ENCODE data around the gene WWOX. TPM values are rescaled to one million over a fixed set of nuclear protein-coding genes. Genes with fewer than 3 reads are reported as not detected.
A peak's percentile ranks its signal among the peaks of the same experiment; 100 is the strongest.

WWOX gene
- total and polyA plus RNA-seq, 2 of the 13 experiments (the other 11 are each of a cell fraction or from before 2014, with no cell fraction given), result 9.1 to 37.4 TPM

DNA sequence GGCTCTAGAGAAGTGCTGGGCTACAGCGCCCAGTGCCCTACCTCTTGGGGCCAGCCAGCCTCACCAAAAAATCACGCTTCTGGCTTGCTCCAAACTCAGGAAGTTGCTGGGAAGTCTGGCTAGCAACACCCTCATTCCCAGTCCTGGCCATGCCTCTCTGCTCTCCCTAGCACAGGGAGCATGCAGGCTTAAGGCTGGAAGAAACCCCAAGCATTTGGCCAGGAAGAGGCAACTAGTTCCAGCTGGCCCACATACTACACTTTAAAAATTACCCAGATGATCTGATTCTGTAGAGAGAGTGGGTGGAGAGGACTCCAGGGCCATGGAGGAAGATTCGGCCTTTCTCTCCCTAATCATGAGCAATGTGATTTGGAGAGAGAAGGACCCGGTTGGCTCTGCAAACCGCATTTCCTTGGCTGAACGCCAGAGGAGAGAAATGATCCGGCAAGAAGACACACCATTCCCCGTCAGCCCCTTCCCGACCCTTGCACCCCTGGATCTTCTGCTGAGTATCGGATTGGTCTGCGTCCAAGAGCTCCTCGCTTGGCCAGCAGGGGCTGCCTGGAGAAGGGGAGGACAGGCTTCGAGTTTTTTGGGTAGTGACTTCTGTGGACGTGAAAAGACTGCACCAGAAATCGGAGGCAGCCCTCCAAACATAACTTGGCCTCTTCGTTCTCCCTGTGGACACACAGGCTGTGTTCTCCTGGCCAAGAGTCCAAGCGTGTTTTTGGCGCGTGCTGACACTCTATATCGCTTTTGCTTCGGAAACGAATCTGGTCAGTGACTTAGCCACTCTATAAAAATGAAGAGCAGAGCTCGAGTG, 406.3 kb downstream of the WWOX start (continued):
- TF ChIP-seq FOXC1 (CRISPR knock-in tag; IDR thresholded peaks at IDR 0.05; ENCODE audit: borderline replicate concordance) (peak; percentile 71; the same call in 1 of the 2 replicates), ZNF660 (CRISPR knock-in tag; IDR thresholded peaks at IDR 0.05; ENCODE audit: borderline replicate concordance, low read depth) (no peak), ZHX1 (CRISPR knock-in tag; IDR thresholded peaks at IDR 0.05; ENCODE audit: low read depth) (no peak), ZNF777 (CRISPR knock-in tag; IDR thresholded peaks at IDR 0.05) (peak; percentile 63), TBX2 (CRISPR knock-in tag; IDR thresholded peaks at IDR 0.05; ENCODE audit: borderline replicate concordance) (0 out of 2 replicates have a peak, but pooled peaks have one; percentile 50), NR2F2 (IDR thresholded peaks at IDR 0.05; ENCODE audit: borderline replicate concordance, low read depth) (no peak), DDIT3 (CRISPR knock-in tag; IDR thresholded peaks at IDR 0.05) (no peak), ZNF543 (CRISPR knock-in tag; IDR thresholded peaks at IDR 0.05) (no peak), ZNF557 (CRISPR knock-in tag; IDR thresholded peaks at IDR 0.05) (0 out of 2 replicates have a peak, but pooled peaks have one; percentile 66), ZNF607 (CRISPR knock-in tag; IDR thresholded peaks at IDR 0.05; ENCODE audit: borderline replicate concordance) (no peak; the same call in 1 of the 2 replicates), U2AF1 (optimal IDR thresholded peaks at IDR 0.05; ENCODE audit: low read depth, low read length) (no peak), ZNF24 (IDR thresholded peaks at IDR 0.05) (no peak), MTA3 (CRISPR knock-in tag; IDR thresholded peaks at IDR 0.05) (no peak), ZNF121 (CRISPR knock-in tag; IDR thresholded peaks at IDR 0.05) (no peak), PPARG (CRISPR knock-in tag; conservative IDR thresholded peaks at IDR 0.05) (no peak), ZNF615 (CRISPR knock-in tag; IDR thresholded peaks at IDR 0.05; ENCODE audit: borderline replicate concordance) (no peak), HDAC1 (CRISPR knock-in tag; IDR thresholded peaks at IDR 0.05) (no peak), TEAD3 (CRISPR knock-in tag; optimal IDR thresholded peaks at IDR 0.05; ENCODE audit: borderline replicate concordance) (peak; percentile 38), MED13 (CRISPR knock-in tag; IDR thresholded peaks at IDR 0.05) (no peak), CENPBD1 (CRISPR knock-in tag; IDR thresholded peaks at IDR 0.05; ENCODE audit: borderline replicate concordance, low read depth) (no peak), CEBPG (CRISPR knock-in tag; IDR thresholded peaks at IDR 0.05) (no peak), CBX1 (IDR thresholded peaks at IDR 0.05; ENCODE audit: low read depth) (no peak), ZNF33A (CRISPR knock-in tag; IDR thresholded peaks at IDR 0.05; ENCODE audit: borderline replicate concordance) (0 out of 2 replicates have a peak, but pooled peaks have one; percentile 16)
- TF ChIP-seq, protein P1, sequence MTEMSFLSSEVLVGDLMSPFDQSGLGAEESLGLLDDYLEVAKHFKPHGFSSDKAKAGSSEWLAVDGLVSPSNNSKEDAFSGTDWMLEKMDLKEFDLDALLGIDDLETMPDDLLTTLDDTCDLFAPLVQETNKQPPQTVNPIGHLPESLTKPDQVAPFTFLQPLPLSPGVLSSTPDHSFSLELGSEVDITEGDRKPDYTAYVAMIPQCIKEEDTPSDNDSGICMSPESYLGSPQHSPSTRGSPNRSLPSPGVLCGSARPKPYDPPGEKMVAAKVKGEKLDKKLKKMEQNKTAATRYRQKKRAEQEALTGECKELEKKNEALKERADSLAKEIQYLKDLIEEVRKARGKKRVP (CRISPR knock-in tag; IDR thresholded peaks at IDR 0.05), result no peak
- TF ChIP-seq, protein P2, sequence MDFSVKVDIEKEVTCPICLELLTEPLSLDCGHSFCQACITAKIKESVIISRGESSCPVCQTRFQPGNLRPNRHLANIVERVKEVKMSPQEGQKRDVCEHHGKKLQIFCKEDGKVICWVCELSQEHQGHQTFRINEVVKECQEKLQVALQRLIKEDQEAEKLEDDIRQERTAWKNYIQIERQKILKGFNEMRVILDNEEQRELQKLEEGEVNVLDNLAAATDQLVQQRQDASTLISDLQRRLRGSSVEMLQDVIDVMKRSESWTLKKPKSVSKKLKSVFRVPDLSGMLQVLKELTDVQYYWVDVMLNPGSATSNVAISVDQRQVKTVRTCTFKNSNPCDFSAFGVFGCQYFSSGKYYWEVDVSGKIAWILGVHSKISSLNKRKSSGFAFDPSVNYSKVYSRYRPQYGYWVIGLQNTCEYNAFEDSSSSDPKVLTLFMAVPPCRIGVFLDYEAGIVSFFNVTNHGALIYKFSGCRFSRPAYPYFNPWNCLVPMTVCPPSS (IDR thresholded peaks at IDR 0.05), result no peak
